ENCODE data around the gene ZNF730.

GRCh38 chr19:23190341-23190740 lies 73.5 kb downstream of the ZNF730 start:
- TF ChIP-seq CTCF (IDR thresholded peaks at IDR 0.05; ENCODE audit: insufficient read depth, low read length, poor library complexity, severe bottlenecking) (no peak), EZH2phosphoT487 (conservative IDR thresholded peaks at IDR 0.05; ENCODE audit: low read length) (no peak)

All from SU-DHL-6 (cell line).